ENCODE measurements around the gene PDE4D.

- TF ChIP-seq JUN (IDR thresholded peaks at IDR 0.05; ENCODE audit: borderline replicate concordance, insufficient read depth, insufficient read length, low read depth) (no peak), CTCF (IDR thresholded peaks at IDR 0.05; ENCODE audit: extremely low read depth in 1 of 2, insufficient read depth in 1 of 2, low read depth in 1 of 2, low read length in 2 of 2) (no peak), MAX (IDR thresholded peaks at IDR 0.05; ENCODE audit: insufficient read depth, insufficient read length) (no peak), POLR2AphosphoS5 (IDR thresholded peaks at IDR 0.05; ENCODE audit: insufficient read depth, low read depth, low read length) (no peak), EZH2 (IDR thresholded peaks at IDR 0.05; ENCODE audit: borderline replicate concordance, low read depth, low read length, severe bottlenecking) (no peak), FOS (IDR thresholded peaks at IDR 0.05; ENCODE audit: borderline replicate concordance, insufficient read depth, low read length) (no peak), POLR2A (IDR thresholded peaks at IDR 0.05; ENCODE audit: low read depth, low read length) (no peak), GATA2 (IDR thresholded peaks at IDR 0.05; ENCODE audit: insufficient read depth, insufficient read length, low read depth, low read length) (no peak)
These were observed 368.2 kb downstream of the PDE4D start for GRCh38 chr5:59525311-59525710.

Measured in endothelial cell of umbilical vein (primary cell).